Epithelial cell of proximal tubule (primary cell): ENCODE results near the gene TIAM2. TPM values are rescaled to one million over a fixed set of nuclear protein-coding genes. Genes with fewer than 3 reads are reported as not detected.

Source experiments
- DNase-seq: peaks from one replicate; pipeline ENCODE4 v3.0.0-alpha.2; 2011; ENCODE audit warnings: low read depth
- H3K4me3 ChIP-seq: 2 replicates; pipeline ENCODE4 v1.5.1; 2011; ENCODE audit warnings: low read depth, mild to moderate bottlenecking, low read length
- total RNA-seq: library from RNA; depleted of rRNA; stranded (reverse); fragments of >200 nt; gene quantifications from 2 replicates; pipeline ENCODE4 v1.2.3, GENCODE V29; 2015
- TF ChIP-seq, protein P1 (sequence below): conservative IDR thresholded peaks from 2 replicates; pipeline ENCODE4 v1.5.1; 2012; ENCODE audit warnings: low read depth, mild to moderate bottlenecking, low read length

Gene TIAM2
- total RNA-seq, 1 donor from 2014 or later: 9.9 TPM

DNA sequence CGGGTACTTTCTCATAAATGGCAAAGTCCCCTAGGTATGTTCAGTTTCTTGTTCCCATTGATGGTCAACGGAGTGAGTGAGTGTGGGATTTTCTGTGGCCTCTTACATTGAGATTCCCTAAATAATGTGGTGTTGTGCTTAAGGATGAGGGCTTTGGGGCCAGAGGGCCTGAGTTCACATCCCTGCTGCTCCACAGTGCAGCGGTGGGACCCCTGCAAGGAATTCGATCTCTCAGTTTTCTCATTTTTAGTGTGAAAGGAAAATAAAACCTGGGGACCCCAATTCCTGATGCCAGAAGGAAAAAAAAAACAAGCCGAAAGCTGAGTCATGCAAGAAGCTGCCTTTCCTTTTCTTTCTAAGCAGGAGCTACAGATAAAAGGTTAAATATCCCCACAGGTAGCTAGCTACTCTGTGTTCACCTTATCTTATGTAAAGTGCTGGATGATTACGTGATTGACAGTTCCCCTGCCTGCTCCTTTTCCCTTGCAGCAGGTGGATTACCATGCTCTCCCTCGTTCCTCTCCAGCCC, 148.5 kb downstream of the TIAM2 start:
- no peak overlapping the region for H3K4me3 ChIP-seq
- DNase-seq: no peak
- TF ChIP-seq, protein P1, sequence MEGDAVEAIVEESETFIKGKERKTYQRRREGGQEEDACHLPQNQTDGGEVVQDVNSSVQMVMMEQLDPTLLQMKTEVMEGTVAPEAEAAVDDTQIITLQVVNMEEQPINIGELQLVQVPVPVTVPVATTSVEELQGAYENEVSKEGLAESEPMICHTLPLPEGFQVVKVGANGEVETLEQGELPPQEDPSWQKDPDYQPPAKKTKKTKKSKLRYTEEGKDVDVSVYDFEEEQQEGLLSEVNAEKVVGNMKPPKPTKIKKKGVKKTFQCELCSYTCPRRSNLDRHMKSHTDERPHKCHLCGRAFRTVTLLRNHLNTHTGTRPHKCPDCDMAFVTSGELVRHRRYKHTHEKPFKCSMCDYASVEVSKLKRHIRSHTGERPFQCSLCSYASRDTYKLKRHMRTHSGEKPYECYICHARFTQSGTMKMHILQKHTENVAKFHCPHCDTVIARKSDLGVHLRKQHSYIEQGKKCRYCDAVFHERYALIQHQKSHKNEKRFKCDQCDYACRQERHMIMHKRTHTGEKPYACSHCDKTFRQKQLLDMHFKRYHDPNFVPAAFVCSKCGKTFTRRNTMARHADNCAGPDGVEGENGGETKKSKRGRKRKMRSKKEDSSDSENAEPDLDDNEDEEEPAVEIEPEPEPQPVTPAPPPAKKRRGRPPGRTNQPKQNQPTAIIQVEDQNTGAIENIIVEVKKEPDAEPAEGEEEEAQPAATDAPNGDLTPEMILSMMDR: no peak

DNA sequence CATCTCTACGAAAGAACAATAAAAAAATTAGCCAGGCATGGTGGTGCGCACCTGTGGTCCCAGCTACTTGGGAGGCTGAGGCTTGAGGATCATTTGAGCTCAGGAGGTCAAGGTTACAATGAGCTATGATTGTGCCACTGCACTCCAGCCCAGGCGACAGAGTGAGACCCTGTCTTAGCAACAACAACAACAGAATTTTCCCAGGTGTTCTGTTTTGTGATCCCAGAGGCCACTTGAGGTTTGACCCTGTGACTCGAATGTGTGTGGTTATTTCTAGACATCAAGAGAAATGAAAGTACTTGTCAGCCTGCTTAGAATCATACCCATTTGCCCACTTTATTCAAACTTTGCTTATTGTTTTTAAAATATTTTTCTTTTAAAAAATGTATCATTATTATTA, 151.1 kb downstream of the TIAM2 start:
- TF ChIP-seq, protein P1: no peak
- no peak for DNase-seq
- no peak overlapping the region for H3K4me3 ChIP-seq

GRCh38 chr6:155147958-155148663, 153.0 kb downstream of the TIAM2 start:
- DNase-seq: no peak
- no peak overlapping the region for H3K4me3 ChIP-seq
- TF ChIP-seq, protein P1: no peak

GRCh38 chr6:155150967-155151671, 156.0 kb downstream of the TIAM2 start:
- no peak for DNase-seq
- no peak overlapping the region for H3K4me3 ChIP-seq
- TF ChIP-seq, protein P1: no peak

DNA sequence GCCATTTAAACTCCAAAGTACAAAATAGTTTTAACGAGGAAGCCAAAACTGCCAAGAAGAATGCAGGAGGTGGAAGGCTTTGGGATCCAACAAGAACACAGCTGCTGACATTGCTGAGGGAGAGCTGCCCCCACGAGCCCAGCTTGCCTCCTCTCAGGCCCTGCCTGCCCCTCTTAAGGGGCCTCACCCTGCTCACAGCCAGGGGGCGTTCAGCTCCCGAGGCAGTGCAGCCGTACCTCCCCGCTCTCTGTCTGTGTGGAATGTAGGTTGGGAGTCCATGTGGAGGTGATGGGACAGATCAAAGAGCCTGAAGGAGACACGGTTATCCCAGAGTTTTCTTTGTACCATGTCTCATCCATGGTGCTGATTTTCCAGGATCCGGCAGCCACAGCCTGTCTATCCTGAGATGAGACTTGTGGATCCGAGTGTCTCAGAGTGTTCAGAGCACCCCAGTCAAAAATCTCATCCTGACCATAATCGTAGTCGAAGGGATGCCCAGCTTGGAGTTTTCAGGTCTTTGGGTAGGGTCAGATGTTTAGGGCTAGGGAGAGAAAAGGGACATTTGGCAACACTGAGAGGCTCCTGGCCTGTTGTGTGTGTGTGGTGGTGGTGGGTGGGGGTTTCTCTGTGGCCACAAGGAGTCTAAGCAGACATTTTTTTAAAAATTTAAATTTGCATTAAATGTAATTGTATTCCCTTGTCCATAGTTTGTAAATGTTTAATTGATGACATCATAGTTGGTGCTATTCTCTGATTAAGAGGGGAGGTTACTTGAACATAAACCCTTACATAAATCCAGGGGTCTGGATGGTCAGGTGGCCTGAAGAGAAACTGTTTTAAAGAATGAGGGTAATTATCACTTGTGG, 157.3 kb downstream of the TIAM2 start:
- TF ChIP-seq, protein P1: no peak
- H3K4me3 ChIP-seq: no peak overlapping the region
- DNase-seq: no peak

DNA sequence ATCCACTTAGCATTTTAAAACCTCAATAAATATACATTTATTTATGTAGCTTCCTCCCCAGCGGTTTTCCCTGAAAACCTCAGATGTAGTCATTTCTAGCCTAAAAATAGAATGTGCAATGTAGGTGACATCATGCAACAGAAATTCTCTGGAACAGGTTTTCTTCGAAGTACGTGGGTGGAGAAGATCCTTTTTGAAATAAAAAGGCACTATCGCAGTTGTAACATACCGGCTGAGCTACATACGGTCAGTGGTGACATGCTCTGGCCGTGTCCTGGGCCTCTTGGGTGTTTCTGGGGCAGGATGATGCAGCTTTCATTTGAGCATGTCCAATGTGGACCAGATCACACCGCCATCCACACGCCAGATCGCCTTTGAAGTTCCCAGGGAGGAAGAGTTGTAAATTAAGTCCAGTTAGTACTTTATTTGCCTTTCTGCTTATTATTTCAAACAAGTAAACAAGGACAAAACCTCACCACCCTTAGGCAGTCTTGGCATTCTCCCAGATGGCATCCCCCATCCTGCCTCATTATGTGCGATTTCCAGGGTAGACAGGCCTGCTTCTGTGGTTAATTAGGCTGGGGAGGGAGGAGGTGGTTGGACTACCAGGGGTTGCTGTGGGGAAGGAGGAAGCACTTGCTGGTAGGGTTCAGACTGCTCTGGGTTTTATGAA, 159.2 kb downstream of the TIAM2 start:
- peak; percentile 32 for DNase-seq
- TF ChIP-seq, protein P1: no peak
- no peak overlapping the region for H3K4me3 ChIP-seq
